ENCODE results near the gene DNAJC13. TPM values are rescaled to one million over a fixed set of nuclear protein-coding genes. Genes with fewer than 3 reads are reported as not detected.

The DNAJC13 gene
- total and polyA plus RNA-seq, 2 of the 8 experiments (the other 6 are each of a cell fraction or from before 2014, with no cell fraction given): 7.9 to 28.8 TPM

DNA sequence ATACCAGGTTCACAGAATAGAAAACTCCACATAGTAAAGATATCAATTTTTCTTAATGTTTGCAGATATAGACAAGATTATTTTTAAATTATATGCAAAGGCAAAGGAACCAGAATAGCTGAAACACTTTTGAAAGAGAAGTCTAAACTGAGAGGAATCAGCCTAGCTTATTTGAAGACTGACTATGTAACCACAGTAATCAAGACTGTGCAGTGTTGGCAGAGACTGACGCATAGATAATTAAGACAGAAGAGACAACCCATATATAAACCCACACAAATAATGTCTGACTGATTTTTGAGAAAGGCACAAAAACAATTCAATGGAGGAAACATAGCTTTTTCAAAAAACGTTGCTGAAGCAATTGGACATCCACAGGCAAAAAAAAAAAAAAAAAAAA is 151.1 kb downstream of the DNAJC13 start (continued):
- no peak for TF ChIP-seq KDM1A (IDR thresholded peaks at IDR 0.05; ENCODE audit: borderline replicate concordance, low read length)
- no peak for TF ChIP-seq EP300 (IDR thresholded peaks at IDR 0.05; ENCODE audit: borderline replicate concordance in 1 of 2, low read depth in 2 of 2, low read length in 2 of 2)
- TF ChIP-seq RFX5 (IDR thresholded peaks at IDR 0.05; ENCODE audit: borderline replicate concordance, low read depth, low read length): no peak
- no peak for TF ChIP-seq CHD7 (IDR thresholded peaks at IDR 0.05; ENCODE audit: insufficient replicate concordance, low read length)
